Suprapubic skin (tissue), 4 donors: ENCODE measurements around the gene PLCL2. TPM values are rescaled to one million over a fixed set of nuclear protein-coding genes. Genes with fewer than 3 reads are reported as not detected.

Experiments used
- DNase-seq, 2 donors: peaks; one replicate each; pipeline ENCODE4 v3.0.0-alpha.2; 2019; ENCODE audit warnings: low spot score in 2 of 2
- H3K27ac ChIP-seq: fragments of 200-600 bp; sonication (generic); one replicate; pipeline ENCODE4 v1.5.1; 2019
- H3K27me3 ChIP-seq: fragments of 200-600 bp; sonication (generic); one replicate; pipeline ENCODE4 v1.5.1; 2019
- H3K36me3 ChIP-seq: fragments of 200-600 bp; sonication (generic); one replicate; pipeline ENCODE4 v1.5.1; 2019
- H3K4me1 ChIP-seq: fragments of 200-600 bp; sonication (generic); one replicate; pipeline ENCODE4 v1.5.1; 2019
- H3K4me3 ChIP-seq: fragments of 200-600 bp; sonication (generic); one replicate; pipeline ENCODE4 v1.5.1; 2019; ENCODE audit warnings: mild to moderate bottlenecking
- H3K9me3 ChIP-seq: fragments of 200-600 bp; sonication (generic); one replicate; pipeline ENCODE4 v1.5.1; 2019
- CTCF ChIP-seq, 2 donors: fragments of 200-600 bp in 1 of 2; fragments of 450-650 bp in 1 of 2; sonication (generic) in 1 of 2; IDR thresholded peaks; one replicate each; pipeline ENCODE4 v1.5.1; 2016 to 2019; ENCODE audit warnings: antibody characterized with exemption in 2 of 2, mild to moderate bottlenecking in 1 of 2, moderate library complexity in 1 of 2
- EP300 ChIP-seq: sonication (generic); formaldehyde crosslinking; IDR thresholded peaks from one replicate; pipeline ENCODE4 v1.6.1; 2017; ENCODE audit warnings: antibody characterized with exemption
- POLR2A ChIP-seq, 2 donors: fragments of 450-650 bp; IDR thresholded peaks; one replicate each; pipeline ENCODE4 v1.6.1; 2017; ENCODE audit warnings: antibody characterized with exemption in 2 of 2, mild to moderate bottlenecking in 2 of 2, moderate library complexity in 2 of 2
- POLR2AphosphoS5 ChIP-seq, 3 donors: sonication (generic); formaldehyde crosslinking; IDR thresholded peaks; one replicate each; pipeline ENCODE4 v1.6.1; 2017; ENCODE audit warnings: antibody characterized with exemption in 3 of 3
- WGBS: methylation state at CpG from one replicate; pipeline ENCODE4 v1.1.5; 2018; 5-methylcytosine and 5-hydroxymethylcytosine counted together
- total RNA-seq, 4 donors: library from RNA; depleted of rRNA; stranded (reverse); fragments of >200 nt; gene quantifications; one replicate each; pipeline ENCODE4 v1.1.0, GENCODE V29; 2016

Gene PLCL2
- total RNA-seq, 4 donors from 2014 or later: 1.5 to 4.2 (median 1.9) TPM

- peaks cover 6% of the 10 kb centered on the region for H3K9me3 ChIP-seq
- H3K27me3 ChIP-seq: no peaks in the 10 kb centered on the region
- no peaks in the 10 kb centered on the region for H3K36me3 ChIP-seq
- TF ChIP-seq CTCF (IDR thresholded peaks at IDR 0.05) (no peak), POLR2A (IDR thresholded peaks at IDR 0.05) (no peak), EP300 (no peak), POLR2AphosphoS5 (IDR thresholded peaks at IDR 0.05) (no peak)
- H3K27ac ChIP-seq: no peak overlapping the region
- DNase-seq: no peak
- no peak overlapping the region for H3K4me3 ChIP-seq
- no peaks in the 10 kb centered on the region for H3K4me1 ChIP-seq
- 91% methylated on average over 2 of the region's 2 CpGs for WGBS
Observed at GRCh38 chr3:16923112-16923511, 38.4 kb downstream of the PLCL2 start.

GRCh38 chr3:16927485-16927884 is 42.7 kb downstream of the PLCL2 start:
- WGBS: 86% methylated on average over 1 of the region's 1 CpG
- DNase-seq: no peak
- TF ChIP-seq CTCF (IDR thresholded peaks at IDR 0.05) (no peak), POLR2A (IDR thresholded peaks at IDR 0.05) (no peak), POLR2AphosphoS5 (IDR thresholded peaks at IDR 0.05) (no peak), EP300 (no peak)

GRCh38 chr3:16928386-16929132 is 43.8 kb downstream of the PLCL2 start:
- Histone ChIP-seq H3K4me1 (peaks cover 9% of the 10 kb centered on the region), H3K9me3 (peaks cover 6% of the 10 kb centered on the region), H3K27ac (no peak overlapping the region), H3K27me3 (no peaks in the 10 kb centered on the region), H3K4me3 (no peak overlapping the region), H3K36me3 (no peaks in the 10 kb centered on the region)
- 63% methylated on average over 4 of the region's 8 CpGs for WGBS
- no peak for DNase-seq
- TF ChIP-seq CTCF (IDR thresholded peaks at IDR 0.05): no peak
- no peak for TF ChIP-seq EP300
- no peak for TF ChIP-seq POLR2A (IDR thresholded peaks at IDR 0.05)

More at GRCh38 chr3:16927485-16927884, 42.7 kb downstream of the PLCL2 start:
- H3K36me3 ChIP-seq: no peaks in the 10 kb centered on the region
- no peak overlapping the region for H3K4me3 ChIP-seq
- H3K9me3 ChIP-seq: peaks cover 6% of the 10 kb centered on the region
- H3K27ac ChIP-seq: no peak overlapping the region
- H3K27me3 ChIP-seq: no peaks in the 10 kb centered on the region
- H3K4me1 ChIP-seq: peaks cover 9% of the 10 kb centered on the region

GRCh38 chr3:16929311-16929710 is 44.6 kb downstream of the PLCL2 start:
- no peaks in the 10 kb centered on the region for H3K27me3 ChIP-seq
- DNase-seq: no peak
- H3K4me3 ChIP-seq: no peak overlapping the region
- WGBS: 57% methylated on average over 2 of the region's 2 CpGs
- TF ChIP-seq POLR2A (IDR thresholded peaks at IDR 0.05) (no peak), CTCF (IDR thresholded peaks at IDR 0.05) (no peak), EP300 (no peak), POLR2AphosphoS5 (IDR thresholded peaks at IDR 0.05) (no peak)
- H3K4me1 ChIP-seq: peaks cover 9% of the 10 kb centered on the region
- peaks cover 5% of the 10 kb centered on the region for H3K9me3 ChIP-seq
- H3K36me3 ChIP-seq: no peaks in the 10 kb centered on the region
- no peak overlapping the region for H3K27ac ChIP-seq

GRCh38 chr3:16932877-16933276 is 48.1 kb downstream of the PLCL2 start:
- Histone ChIP-seq H3K27ac (no peak overlapping the region), H3K4me1 (peaks cover 9% of the 10 kb centered on the region), H3K4me3 (no peak overlapping the region), H3K9me3 (no peaks in the 10 kb centered on the region), H3K36me3 (no peaks in the 10 kb centered on the region), H3K27me3 (no peaks in the 10 kb centered on the region)
- DNase-seq: no peak
- TF ChIP-seq EP300: no peak
- no peak for TF ChIP-seq POLR2AphosphoS5 (IDR thresholded peaks at IDR 0.05)
- no peak for TF ChIP-seq CTCF (IDR thresholded peaks at IDR 0.05)
- no peak for TF ChIP-seq POLR2A (IDR thresholded peaks at IDR 0.05)
- 69% methylated on average over 7 of the region's 7 CpGs for WGBS
